ENCODE data around the gene SUCLA2. TPM values are rescaled to one million over a fixed set of nuclear protein-coding genes. Genes with fewer than 3 reads are reported as not detected.

The SUCLA2 gene
- total RNA-seq, 2 donors from 2014 or later = 60.5 to 71.4 TPM

DNA sequence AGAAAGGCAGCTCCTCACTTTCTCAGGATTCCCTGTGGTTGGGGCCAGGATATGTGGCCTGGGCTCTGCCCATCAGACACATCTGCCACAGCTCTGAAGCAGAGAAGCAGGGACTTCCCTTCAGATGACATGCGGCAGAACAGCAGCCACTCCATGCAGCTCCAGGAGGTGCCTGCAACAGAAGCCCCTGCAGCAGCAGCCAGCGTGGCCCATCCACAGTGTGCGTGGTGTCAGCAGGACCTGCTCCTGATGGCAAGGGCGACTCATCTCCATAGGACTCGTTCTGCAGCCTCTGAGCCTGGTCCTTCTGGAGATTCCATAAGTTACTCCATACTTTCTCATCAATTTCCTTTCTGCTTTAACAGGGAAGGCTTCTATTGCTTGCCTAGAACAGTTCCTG is 105.0 kb downstream of the SUCLA2 start:
- TF ChIP-seq, protein P1, sequence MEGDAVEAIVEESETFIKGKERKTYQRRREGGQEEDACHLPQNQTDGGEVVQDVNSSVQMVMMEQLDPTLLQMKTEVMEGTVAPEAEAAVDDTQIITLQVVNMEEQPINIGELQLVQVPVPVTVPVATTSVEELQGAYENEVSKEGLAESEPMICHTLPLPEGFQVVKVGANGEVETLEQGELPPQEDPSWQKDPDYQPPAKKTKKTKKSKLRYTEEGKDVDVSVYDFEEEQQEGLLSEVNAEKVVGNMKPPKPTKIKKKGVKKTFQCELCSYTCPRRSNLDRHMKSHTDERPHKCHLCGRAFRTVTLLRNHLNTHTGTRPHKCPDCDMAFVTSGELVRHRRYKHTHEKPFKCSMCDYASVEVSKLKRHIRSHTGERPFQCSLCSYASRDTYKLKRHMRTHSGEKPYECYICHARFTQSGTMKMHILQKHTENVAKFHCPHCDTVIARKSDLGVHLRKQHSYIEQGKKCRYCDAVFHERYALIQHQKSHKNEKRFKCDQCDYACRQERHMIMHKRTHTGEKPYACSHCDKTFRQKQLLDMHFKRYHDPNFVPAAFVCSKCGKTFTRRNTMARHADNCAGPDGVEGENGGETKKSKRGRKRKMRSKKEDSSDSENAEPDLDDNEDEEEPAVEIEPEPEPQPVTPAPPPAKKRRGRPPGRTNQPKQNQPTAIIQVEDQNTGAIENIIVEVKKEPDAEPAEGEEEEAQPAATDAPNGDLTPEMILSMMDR (IDR thresholded peaks at IDR 0.05) = no peak
- H3K36me3 ChIP-seq = no peaks in the 10 kb centered on the region
- no peaks in the 10 kb centered on the region for H3K4me1 ChIP-seq
- no peak for DNase-seq
- no peak overlapping the region for H3K27ac ChIP-seq
- H3K4me3 ChIP-seq = no peak overlapping the region
- H3K27me3 ChIP-seq = no peaks in the 10 kb centered on the region
- intact Hi-C loops (cut with DNase I) = no loop called here
- H3K9ac ChIP-seq (ENCODE audit: low read depth in 2 of 2, low read length in 2 of 2) = no peak overlapping the region
- H3K9me3 ChIP-seq = no peaks in the 10 kb centered on the region

- no peaks in the 10 kb centered on the region for H3K27me3 ChIP-seq
- no peak overlapping the region for H3K27ac ChIP-seq
- DNase-seq = no peak
- TF ChIP-seq, protein P1 (IDR thresholded peaks at IDR 0.05) = no peak
- H3K9ac ChIP-seq (ENCODE audit: low read depth in 2 of 2, low read length in 2 of 2) = no peak overlapping the region
- no peaks in the 10 kb centered on the region for H3K9me3 ChIP-seq
- H3K4me1 ChIP-seq = no peaks in the 10 kb centered on the region
- no peaks in the 10 kb centered on the region for H3K36me3 ChIP-seq
- intact Hi-C loops (cut with DNase I) = no loop called here
- H3K4me3 ChIP-seq = no peak overlapping the region
Observed at GRCh38 chr13:47893527-47893926, 107.5 kb downstream of the SUCLA2 start.

Other genes with a start within 250 kb of the SUCLA2 start
- 10 to 100 TPM; 24.5 to 43.8 TPM for gene NUDT15, start 36.5 kb upstream of the SUCLA2 start, total RNA-seq
- gene MED4, start 93.8 kb upstream of the SUCLA2 start, total RNA-seq = 10 to 100 TPM; 38.8 to 44.0 TPM
- 100 to 1,000 TPM; 257 to 456 TPM for gene ITM2B, start 231.9 kb upstream of the SUCLA2 start, total RNA-seq

Measured in colonic mucosa (tissue), 4 donors.